Activated CD4-positive, alpha-beta T cell treated with anti-CD3 and anti-CD28 coated beads, Interleukin-2, amount 50 U/mL, for 1 hour (primary cell): ENCODE results near the gene CPD.
"Not testable (repeated sequence)": the region's sequence is repeated elsewhere in the genome, so short reads cannot be mapped to it uniquely, and the experiment has no call there.

Source experiments
- DNase-seq: peaks from one replicate; pipeline ENCODE4 v3.0.0-alpha.2; 2020

CPD gene

GRCh38 chr17:30389756-30390300 lies 11.1 kb downstream of the CPD start:
- no peak for DNase-seq

- no peak for DNase-seq
Observed at GRCh38 chr17:30391534-30391933, 12.8 kb downstream of the CPD start.

- DNase-seq = no peak
Observed at GRCh38 chr17:30393491-30393890, 14.8 kb downstream of the CPD start.

GRCh38 chr17:30393911-30394867 lies 15.5 kb downstream of the CPD start:
- DNase-seq = no peak

- no peak for DNase-seq
Observed at GRCh38 chr17:30395398-30396022, 16.8 kb downstream of the CPD start.

- no peak for DNase-seq
Observed at GRCh38 chr17:30396129-30396528, 17.4 kb downstream of the CPD start.

- no peak for DNase-seq
Observed at GRCh38 chr17:30396612-30397011, 17.9 kb downstream of the CPD start.

- DNase-seq = no peak
Observed at GRCh38 chr17:30398328-30399041, 19.8 kb downstream of the CPD start.

GRCh38 chr17:30401097-30401496 lies 22.4 kb downstream of the CPD start:
- no peak for DNase-seq

GRCh38 chr17:30405161-30405560 lies 26.4 kb downstream of the CPD start:
- DNase-seq = no peak

- DNase-seq = not testable (repeated sequence)
Observed at GRCh38 chr17:30410627-30411026, 31.9 kb downstream of the CPD start.

GRCh38 chr17:30412008-30412496 lies 33.3 kb downstream of the CPD start:
- not testable (repeated sequence) for DNase-seq

GRCh38 chr17:30413109-30413508 lies 34.4 kb downstream of the CPD start:
- no peak for DNase-seq

- DNase-seq = no peak
Observed at GRCh38 chr17:30414486-30414885, 35.8 kb downstream of the CPD start.

- no peak for DNase-seq
Observed at GRCh38 chr17:30415491-30415890, 36.8 kb downstream of the CPD start.

GRCh38 chr17:30418070-30418469 lies 39.3 kb downstream of the CPD start:
- DNase-seq = not testable (repeated sequence)

- DNase-seq = no peak
Observed at GRCh38 chr17:30421592-30421991, 42.9 kb downstream of the CPD start.

GRCh38 chr17:30422171-30422570 lies 43.4 kb downstream of the CPD start:
- no peak for DNase-seq

- no peak for DNase-seq
Observed at GRCh38 chr17:30424471-30424870, 45.7 kb downstream of the CPD start.

GRCh38 chr17:30426292-30426691 lies 47.6 kb downstream of the CPD start:
- no peak for DNase-seq

- no peak for DNase-seq
Observed at GRCh38 chr17:30427611-30428010, 48.9 kb downstream of the CPD start.

GRCh38 chr17:30429155-30429554 lies 50.4 kb downstream of the CPD start:
- DNase-seq = no peak

- no peak for DNase-seq
Observed at GRCh38 chr17:30433514-30433913, 54.8 kb downstream of the CPD start.
